Measurements from ENCODE around the gene MORN5. TPM values are rescaled to one million over a fixed set of nuclear protein-coding genes. Genes with fewer than 3 reads are reported as not detected.
A peak's percentile ranks its signal among the peaks of the same experiment; 100 is the strongest.

The MORN5 gene
- total RNA-seq, 1 experiment from 2014 or later: not detected

- DNase-seq (ENCODE audit: low read depth): peak; percentile 20
These were observed 69.1 kb downstream of the MORN5 start, which contains the start of gene LHX6 for GRCh38 chr9:122228568-122229484. Gene LHX6 (minus strand): TSS chr9:122228957. CDS start chr9:122228740, 217 bp downstream.

- no peak for DNase-seq (ENCODE audit: low read depth)
These were observed 69.8 kb downstream of the MORN5 start for GRCh38 chr9:122229485-122229837.

GRCh38 chr9:122232796-122233306, 73.1 kb downstream of the MORN5 start:
- DNase-seq (ENCODE audit: low read depth): no peak

- DNase-seq (ENCODE audit: low read depth): no peak
These were observed 74.5 kb downstream of the MORN5 start for GRCh38 chr9:122234022-122234748.

GRCh38 chr9:122236681-122237080, 77.0 kb downstream of the MORN5 start:
- peak; percentile 30 for DNase-seq (ENCODE audit: low read depth)

GRCh38 chr9:122239722-122240121, 80.0 kb downstream of the MORN5 start:
- DNase-seq (ENCODE audit: low read depth): no peak

GRCh38 chr9:122244349-122244748, 84.6 kb downstream of the MORN5 start:
- DNase-seq (ENCODE audit: low read depth): no peak

GRCh38 chr9:122246666-122247065, 87.0 kb downstream of the MORN5 start:
- DNase-seq (ENCODE audit: low read depth): no peak

GRCh38 chr9:122248448-122248865, 88.7 kb downstream of the MORN5 start:
- DNase-seq (ENCODE audit: low read depth): no peak

Other genes with a start within 250 kb of the MORN5 start
- gene TTLL11, start 66.6 kb upstream of the MORN5 start, total RNA-seq (2014; rRNA removed): 3.4 and 3.8 TPM in 2 replicates
- 40.8 and 47.9 TPM in 2 replicates for gene NDUFA8, start 129 bp upstream of the MORN5 start, total RNA-seq (2014; rRNA removed)
- 0.06 TPM in 1 of 2 replicates, not detected in the other for gene LHX6, start 69.0 kb downstream of the MORN5 start, total RNA-seq (2014; rRNA removed)
- gene RBM18, start 104.9 kb downstream of the MORN5 start, total RNA-seq (2014; rRNA removed): 15.3 and 16.1 TPM in 2 replicates
- gene MRRF, start 105.0 kb downstream of the MORN5 start, total RNA-seq (2014; rRNA removed): 46.6 and 51.6 TPM in 2 replicates
- gene PTGS1, start 211.1 kb downstream of the MORN5 start, total RNA-seq (2014; rRNA removed): 1.7 TPM in 2 replicates

Data from LHCN-M2 (cell line).